SJSA1 (cell line): ENCODE measurements around the gene PPP1R16B. TPM values are rescaled to one million over a fixed set of nuclear protein-coding genes. Genes with fewer than 3 reads are reported as not detected.

Source experiments
- DNase-seq, 2 experiments: peaks; one replicate each; pipeline ENCODE4 v3.0.0-alpha.2; 2015 to 2020; ENCODE audit warnings: low spot score in 2 of 2, low read depth in 1 of 2
- H3K27ac ChIP-seq: fragments of 250-450 bp; sonication (Bioruptor Pico); 2 replicates; pipeline ENCODE4 v1.5.1; 2020; ENCODE audit warnings: mild to moderate bottlenecking, moderate library complexity
- H3K27me3 ChIP-seq: fragments of 250-450 bp; sonication (Bioruptor Pico); replicated peaks from 2 replicates; pipeline ENCODE4 v1.5.1; 2020; ENCODE audit warnings: mild to moderate bottlenecking, moderate library complexity
- H3K36me3 ChIP-seq: fragments of 250-450 bp; sonication (Bioruptor Pico); 2 replicates; pipeline ENCODE4 v1.5.1; 2020; ENCODE audit warnings: mild to moderate bottlenecking
- H3K4me1 ChIP-seq: fragments of 250-450 bp; sonication (Bioruptor Pico); replicated peaks from 2 replicates; pipeline ENCODE4 v1.6.1; 2021; ENCODE audit warnings: mild to moderate bottlenecking
- H3K4me3 ChIP-seq: fragments of 250-450 bp; sonication (Bioruptor Pico); 2 replicates; pipeline ENCODE4 v1.5.1; 2020; ENCODE audit warnings: mild to moderate bottlenecking
- H3K9me3 ChIP-seq: fragments of 250-450 bp; sonication (Bioruptor Pico); replicated peaks from 2 replicates; pipeline ENCODE4 v1.5.1; 2020; ENCODE audit warnings: mild to moderate bottlenecking
- total RNA-seq: library from RNA; depleted of rRNA; stranded (reverse); fragments of >200 nt; shearing (Covaris generic); gene quantifications from 2 replicates; pipeline ENCODE4 v1.2.3, GENCODE V29; 2014

The PPP1R16B gene
- total RNA-seq, 1 experiment from 2014 or later = 0.03 TPM

GRCh38 chr20:38873050-38873581 lies 67.6 kb downstream of the PPP1R16B start:
- Histone ChIP-seq H3K4me1 (no peaks in the 10 kb centered on the region), H3K27ac (no peak overlapping the region), H3K9me3 (no peaks in the 10 kb centered on the region), H3K27me3 (peaks cover 40% of the 10 kb centered on the region), H3K4me3 (no peak overlapping the region), H3K36me3 (no peaks in the 10 kb centered on the region)
- DNase-seq = no peak

DNA sequence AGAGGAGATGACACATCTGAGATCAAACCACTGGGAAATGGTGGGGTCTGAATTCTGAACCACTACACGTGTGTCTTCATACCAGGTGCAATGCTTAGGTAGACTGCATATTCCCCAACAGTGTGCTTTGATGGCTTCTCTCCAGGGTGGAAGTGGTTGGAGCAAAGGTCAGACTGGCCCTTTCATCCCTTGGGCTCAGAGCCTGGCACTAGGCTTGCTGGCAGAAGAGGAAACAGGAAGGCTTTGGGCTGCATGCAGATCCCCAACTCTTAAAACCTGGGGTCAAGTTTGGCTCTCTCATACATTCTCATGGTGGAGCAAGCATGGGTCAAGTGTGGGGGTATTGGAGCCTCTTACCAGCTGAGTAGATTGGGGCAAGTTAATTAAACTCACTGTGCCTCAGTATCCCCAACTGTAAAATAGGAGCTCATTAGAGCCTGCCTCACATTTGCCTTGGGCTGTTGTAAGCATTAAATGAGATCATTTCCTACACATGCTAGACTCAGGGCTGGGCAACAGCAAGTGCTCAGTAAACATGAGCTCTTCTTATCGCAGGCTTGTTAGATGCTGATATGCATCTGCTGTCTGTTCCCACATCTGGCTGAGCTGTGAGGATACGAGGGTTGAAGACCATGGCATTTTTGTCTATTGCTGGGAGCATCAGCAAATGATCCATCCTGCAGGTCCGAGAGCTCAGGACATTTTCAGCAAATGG lies 69.1 kb downstream of the PPP1R16B start:
- DNase-seq = no peak
- H3K27me3 ChIP-seq = peaks cover 36% of the 10 kb centered on the region
- no peaks in the 10 kb centered on the region for H3K36me3 ChIP-seq
- H3K9me3 ChIP-seq = no peaks in the 10 kb centered on the region
- no peak overlapping the region for H3K4me3 ChIP-seq
- no peaks in the 10 kb centered on the region for H3K4me1 ChIP-seq
- H3K27ac ChIP-seq = no peak overlapping the region

DNA sequence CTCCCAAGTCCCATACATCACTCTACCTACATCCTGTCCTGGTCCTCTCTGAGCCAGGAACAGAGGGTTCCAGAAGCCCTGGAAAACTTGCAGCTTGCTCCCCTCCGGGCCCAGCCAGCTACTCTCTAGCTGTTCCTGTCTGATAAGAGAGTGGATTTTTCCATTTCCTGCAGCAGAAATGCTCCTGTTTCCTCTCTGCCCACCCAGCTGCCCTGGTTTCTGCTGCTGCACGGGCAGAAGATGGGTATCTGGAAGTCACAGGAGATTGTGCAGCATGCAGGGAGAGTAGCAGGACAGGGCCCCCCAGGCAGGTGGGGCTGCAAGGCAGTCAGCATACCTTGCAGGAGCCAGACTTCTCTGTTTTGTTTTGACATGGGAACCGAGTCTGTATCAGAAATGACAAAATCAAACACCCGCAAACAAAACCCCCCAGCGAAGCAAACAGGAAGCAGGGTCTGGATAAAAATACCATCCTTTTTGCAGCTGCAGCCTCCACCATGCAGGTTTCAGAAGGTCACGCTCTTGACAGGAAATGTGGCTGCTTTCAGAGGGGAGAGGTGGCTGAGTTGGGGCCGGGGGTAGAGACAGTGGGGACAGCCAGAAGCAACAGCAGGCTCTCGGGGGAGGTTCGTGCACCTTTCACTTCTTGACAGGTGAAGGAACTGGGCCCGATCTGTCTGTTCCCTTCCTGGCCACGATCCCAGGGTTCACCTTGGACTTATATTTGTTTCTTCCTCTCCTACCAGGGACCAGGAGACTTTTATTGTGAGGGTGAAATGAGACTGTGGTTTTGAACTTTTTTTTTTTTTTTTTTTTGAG lies 69.9 kb downstream of the PPP1R16B start:
- Histone ChIP-seq H3K36me3 (no peaks in the 10 kb centered on the region), H3K27ac (no peak overlapping the region), H3K9me3 (no peaks in the 10 kb centered on the region), H3K27me3 (peaks cover 36% of the 10 kb centered on the region), H3K4me1 (no peaks in the 10 kb centered on the region), H3K4me3 (no peak overlapping the region)
- no peak for DNase-seq

GRCh38 chr20:38877483-38877882 lies 72.0 kb downstream of the PPP1R16B start:
- Histone ChIP-seq H3K4me3 (no peak overlapping the region), H3K4me1 (no peaks in the 10 kb centered on the region), H3K9me3 (no peaks in the 10 kb centered on the region), H3K27ac (no peak overlapping the region), H3K36me3 (no peaks in the 10 kb centered on the region), H3K27me3 (peaks cover 24% of the 10 kb centered on the region)
- no peak for DNase-seq

- H3K9me3 ChIP-seq = no peaks in the 10 kb centered on the region
- peaks cover 36% of the 10 kb centered on the region for H3K27me3 ChIP-seq
- no peak overlapping the region for H3K4me3 ChIP-seq
- DNase-seq = no peak
- no peaks in the 10 kb centered on the region for H3K36me3 ChIP-seq
- no peak overlapping the region for H3K27ac ChIP-seq
- H3K4me1 ChIP-seq = no peaks in the 10 kb centered on the region
Measured at GRCh38 chr20:38878866-38879265, 73.4 kb downstream of the PPP1R16B start.

GRCh38 chr20:38880952-38881735 lies 75.6 kb downstream of the PPP1R16B start:
- DNase-seq = no peak
- peaks cover 27% of the 10 kb centered on the region for H3K27me3 ChIP-seq
- H3K4me3 ChIP-seq = no peak overlapping the region
- H3K4me1 ChIP-seq = no peaks in the 10 kb centered on the region
- H3K27ac ChIP-seq = no peak overlapping the region
- H3K9me3 ChIP-seq = no peaks in the 10 kb centered on the region
- no peaks in the 10 kb centered on the region for H3K36me3 ChIP-seq

DNA sequence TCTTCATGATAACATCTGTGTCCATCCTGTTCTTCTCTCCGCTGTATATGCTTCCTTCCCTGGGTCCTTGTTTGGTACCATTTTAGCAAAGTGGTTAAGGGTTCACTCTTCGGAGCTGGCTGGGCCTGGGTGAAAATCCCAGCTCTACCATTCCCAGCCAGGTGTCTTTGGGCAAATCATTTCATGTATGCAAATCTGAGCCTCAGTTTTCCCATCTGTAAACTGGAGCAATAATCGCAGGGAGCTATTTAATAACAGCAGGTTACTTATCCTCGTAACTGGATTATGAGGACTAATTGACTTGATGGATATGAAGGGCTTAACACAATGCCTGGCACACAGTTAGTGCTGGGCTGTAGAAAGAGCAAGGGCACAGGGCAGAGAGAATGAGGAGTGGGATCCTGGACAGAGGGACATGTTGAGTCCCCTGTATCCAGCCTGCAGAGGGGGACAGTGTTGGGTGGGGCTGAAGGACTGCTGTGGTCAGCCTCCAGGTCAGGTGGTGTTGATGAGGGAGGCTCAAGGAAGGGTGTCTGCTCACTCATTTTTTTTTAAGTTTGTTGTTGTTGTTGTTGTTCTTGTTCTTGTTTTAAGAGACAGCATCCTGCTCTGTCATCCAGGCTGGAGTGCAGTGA lies 76.4 kb downstream of the PPP1R16B start:
- no peaks in the 10 kb centered on the region for H3K36me3 ChIP-seq
- H3K27me3 ChIP-seq = peaks cover 20% of the 10 kb centered on the region
- no peak overlapping the region for H3K4me3 ChIP-seq
- H3K9me3 ChIP-seq = no peaks in the 10 kb centered on the region
- no peak overlapping the region for H3K27ac ChIP-seq
- DNase-seq = no peak
- no peaks in the 10 kb centered on the region for H3K4me1 ChIP-seq

- Histone ChIP-seq H3K27me3 (peaks cover 19% of the 10 kb centered on the region), H3K9me3 (no peaks in the 10 kb centered on the region), H3K27ac (no peak overlapping the region), H3K4me3 (no peak overlapping the region), H3K4me1 (no peaks in the 10 kb centered on the region), H3K36me3 (no peaks in the 10 kb centered on the region)
- no peak for DNase-seq
Measured at GRCh38 chr20:38882600-38882999, 77.1 kb downstream of the PPP1R16B start.

DNA sequence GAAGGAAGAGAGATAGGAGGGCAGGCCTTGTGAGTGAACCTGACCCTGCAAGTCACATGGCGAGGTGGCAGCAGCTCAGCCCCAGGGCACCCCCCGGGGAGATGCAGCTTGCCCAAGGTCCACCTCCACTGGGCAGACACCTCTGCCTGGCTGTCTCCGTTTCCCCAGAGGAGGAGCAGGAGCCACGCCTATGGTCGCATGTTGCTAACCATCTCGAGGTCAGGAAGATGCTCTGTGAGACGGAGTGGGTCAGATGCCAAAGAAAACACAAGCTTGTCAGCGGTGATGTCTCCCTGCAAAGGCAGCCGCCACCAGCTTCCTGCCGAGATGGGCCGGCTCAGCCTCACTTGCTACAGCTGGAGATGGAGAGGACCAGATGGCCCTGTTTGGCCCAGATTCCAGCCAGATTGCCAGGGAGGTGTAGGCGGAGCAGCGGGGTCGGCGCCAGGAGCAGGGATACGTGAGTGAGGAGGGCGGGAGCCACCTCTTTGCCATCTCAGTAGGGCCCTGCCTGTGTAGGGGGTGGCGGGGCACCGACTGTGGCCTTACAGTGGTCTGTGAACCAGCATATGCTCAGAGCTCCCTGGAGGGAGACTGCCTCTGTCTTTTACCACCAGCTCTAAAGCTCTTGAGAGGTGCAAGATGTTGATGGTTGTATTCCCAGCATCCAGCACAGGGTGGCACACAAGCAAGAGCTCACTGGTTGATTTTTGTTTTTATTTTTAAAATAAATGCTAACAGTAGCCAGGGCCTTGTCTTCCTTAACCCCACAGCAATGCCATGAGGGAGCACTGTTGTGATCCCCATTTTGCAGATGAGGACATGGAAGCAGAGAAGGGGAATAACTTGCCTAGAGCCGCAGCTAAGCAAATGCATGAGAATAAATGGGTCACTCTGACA lies 77.8 kb downstream of the PPP1R16B start:
- no peak overlapping the region for H3K27ac ChIP-seq
- no peaks in the 10 kb centered on the region for H3K36me3 ChIP-seq
- H3K27me3 ChIP-seq = peaks cover 19% of the 10 kb centered on the region
- H3K4me3 ChIP-seq = no peak overlapping the region
- no peaks in the 10 kb centered on the region for H3K9me3 ChIP-seq
- H3K4me1 ChIP-seq = no peaks in the 10 kb centered on the region
- no peak for DNase-seq

- Histone ChIP-seq H3K27ac (no peak overlapping the region), H3K9me3 (no peaks in the 10 kb centered on the region), H3K36me3 (no peaks in the 10 kb centered on the region), H3K4me1 (no peaks in the 10 kb centered on the region), H3K27me3 (peaks cover 16% of the 10 kb centered on the region), H3K4me3 (no peak overlapping the region)
- no peak for DNase-seq
Measured at GRCh38 chr20:38883981-38884733, 78.7 kb downstream of the PPP1R16B start.

DNA sequence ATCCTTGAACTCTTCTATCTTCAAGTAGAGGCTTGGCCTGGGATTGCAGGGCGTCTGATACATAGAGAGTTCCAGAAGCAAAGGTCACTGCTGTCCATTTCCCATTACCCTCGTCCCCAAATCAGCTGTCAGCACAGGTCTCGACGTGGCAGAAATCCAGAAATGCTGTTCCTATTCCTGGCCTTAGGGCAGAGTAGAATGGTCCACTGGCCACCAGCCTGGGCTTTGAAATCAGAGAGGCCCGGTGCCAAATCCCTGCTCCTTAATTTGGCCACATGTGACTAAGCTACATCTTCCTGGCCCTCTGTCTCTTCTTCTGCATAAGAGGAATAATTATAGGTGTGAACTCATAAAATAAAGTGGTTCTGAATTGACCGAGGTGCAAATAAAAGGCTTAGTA lies 79.9 kb downstream of the PPP1R16B start:
- Histone ChIP-seq H3K9me3 (no peaks in the 10 kb centered on the region), H3K27ac (no peak overlapping the region), H3K36me3 (no peaks in the 10 kb centered on the region), H3K4me1 (no peaks in the 10 kb centered on the region), H3K27me3 (peaks cover 15% of the 10 kb centered on the region), H3K4me3 (no peak overlapping the region)
- DNase-seq = no peak
